ENCODE results near the gene TAGLN3. TPM values are rescaled to one million over a fixed set of nuclear protein-coding genes. Genes with fewer than 3 reads are reported as not detected.

TAGLN3 gene
- not detected in 5 replicates for total RNA-seq (2022; extraction: Qiagen RNA extraction)

GRCh38 chr3:111998636-111999483 is at the start of gene TAGLN3:
Gene TAGLN3 (plus strand): TSS chr3:111998922. CDS start chr3:111999423, 501 bp downstream.

GRCh38 chr3:111978583-111979433 is 19.9 kb upstream of the TAGLN3 start, which contains the start of gene ABHD10:
Gene ABHD10 (plus strand): TSS chr3:111979026. CDS start chr3:111979062, 36 bp downstream.

GRCh38 chr3:112034436-112034835 is 35.7 kb downstream of the TAGLN3 start, which contains the start of gene TMPRSS7:
Gene TMPRSS7 (plus strand): TSS chr3:112034736. CDS start chr3:112034846, 110 bp downstream.

Other genes with a start within 250 kb of the TAGLN3 start
- 15.6 to 26.6 TPM (median 24.5 TPM) in 5 replicates for gene PHLDB2, start 139.7 kb upstream of the TAGLN3 start, total RNA-seq (2022; extraction: Qiagen RNA extraction)
- 21.3 to 23.7 TPM (median 22.6 TPM) in 5 replicates for gene ABHD10, start 19.9 kb upstream of the TAGLN3 start, total RNA-seq (2022; extraction: Qiagen RNA extraction)
- 0.02 to 0.18 TPM (median 0.09 TPM) in 5 replicates for gene TMPRSS7, start 35.8 kb downstream of the TAGLN3 start, total RNA-seq (2022; extraction: Qiagen RNA extraction)
- gene C3orf52, start 87.5 kb downstream of the TAGLN3 start, total RNA-seq (2022; extraction: Qiagen RNA extraction), result 10.6 to 14.8 TPM (median 14.3 TPM) in 5 replicates
- gene GCSAM, start 134.3 kb downstream of the TAGLN3 start, total RNA-seq (2022; extraction: Qiagen RNA extraction), result not detected in 5 replicates

Measured in A549 treated with CORT108297 at 1 μM for 4 hours (cell line).